Smooth muscle cell (in vitro differentiated cells): ENCODE measurements around the gene TXNDC5. TPM values are rescaled to one million over a fixed set of nuclear protein-coding genes. Genes with fewer than 3 reads are reported as not detected.

Experiments used
- DNase-seq: peaks from one replicate; lab custom pipeline; 2025; ENCODE audit not compliant: unreplicated experiment; lab: John Stamatoyannopoulos, UW
- H2AFZ ChIP-seq: fragments of 200-600 bp; sonication (generic); 2 replicates; pipeline ENCODE4 v1.6.0; 2016; ENCODE audit warnings: antibody characterized with exemption, low read depth, mild to moderate bottlenecking
- H3F3A ChIP-seq: fragments of 200-600 bp; sonication (generic); 2 replicates; pipeline ENCODE4 v1.6.0; 2017; ENCODE audit warnings: antibody characterized with exemption, low read depth
- H3K27ac ChIP-seq: fragments of 200-600 bp; sonication (generic); 2 replicates; pipeline ENCODE4 v1.5.1; 2016; ENCODE audit warnings: low read depth, mild to moderate bottlenecking
- H3K27me3 ChIP-seq: fragments of 200-600 bp; sonication (generic); 2 replicates; pipeline ENCODE4 v1.6.1; 2016; ENCODE audit warnings: low read depth, mild to moderate bottlenecking
- H3K36me3 ChIP-seq: fragments of 200-600 bp; sonication (generic); 2 replicates; pipeline ENCODE4 v1.5.1; 2016; ENCODE audit warnings: low read depth
- H3K4me1 ChIP-seq: fragments of 200-600 bp; sonication (generic); 2 replicates; pipeline ENCODE4 v1.5.1; 2016; ENCODE audit warnings: low read depth
- H3K4me2 ChIP-seq: fragments of 200-600 bp; sonication (generic); 2 replicates; pipeline ENCODE4 v1.6.0; 2016; ENCODE audit warnings: mild to moderate bottlenecking
- H3K4me3 ChIP-seq: fragments of 200-600 bp; sonication (generic); 2 replicates; pipeline ENCODE4 v1.5.1; 2016; ENCODE audit warnings: mild to moderate bottlenecking
- H3K79me2 ChIP-seq: fragments of 200-600 bp; sonication (generic); 2 replicates; pipeline ENCODE4 v1.6.0; 2016; ENCODE audit warnings: low read depth, mild to moderate bottlenecking
- H3K9ac ChIP-seq: fragments of 200-600 bp; sonication (generic); 2 replicates; pipeline ENCODE4 v1.6.0; 2016; ENCODE audit warnings: low read depth
- H3K9me3 ChIP-seq: fragments of 200-600 bp; sonication (generic); replicated peaks from 2 replicates; pipeline ENCODE4 v1.5.1; 2016; ENCODE audit warnings: low read depth
- H4K20me1 ChIP-seq: fragments of 200-600 bp; sonication (generic); 2 replicates; pipeline ENCODE4 v1.6.0; 2016; ENCODE audit warnings: low read depth
- WGBS: methylation state at CpG from one replicate; pipeline ENCODE4 v1.1.7; 2016; ENCODE audit warnings: low lambda C conversion rate; 5-methylcytosine and 5-hydroxymethylcytosine counted together
- polyA plus RNA-seq: library from polyadenylated mRNA; unstranded; fragments of >200 nt; fragmentation: Nextera tagmentation; extraction: Ambion mirVana; gene quantifications from 2 replicates; pipeline ENCODE4 v1.2.1, GENCODE V29; 2016
- total RNA-seq: library from RNA; depleted of rRNA; stranded (reverse); fragments of >200 nt; gene quantifications from 2 replicates; pipeline ENCODE4 v1.2.3, GENCODE V29; 2014
- TF ChIP-seq, protein P1 (sequence below): fragments of 200-600 bp; sonication (generic); IDR thresholded peaks from 2 replicates; pipeline ENCODE4 v1.5.1; 2017; ENCODE audit warnings: borderline replicate concordance, mild to moderate bottlenecking, antibody characterized with exemption; ENCODE audit not compliant: insufficient read depth, poor library complexity, severe bottlenecking

Gene TXNDC5
- total and polyA plus RNA-seq, 2 experiments from 2014 or later = 448 to 576 TPM

DNA sequence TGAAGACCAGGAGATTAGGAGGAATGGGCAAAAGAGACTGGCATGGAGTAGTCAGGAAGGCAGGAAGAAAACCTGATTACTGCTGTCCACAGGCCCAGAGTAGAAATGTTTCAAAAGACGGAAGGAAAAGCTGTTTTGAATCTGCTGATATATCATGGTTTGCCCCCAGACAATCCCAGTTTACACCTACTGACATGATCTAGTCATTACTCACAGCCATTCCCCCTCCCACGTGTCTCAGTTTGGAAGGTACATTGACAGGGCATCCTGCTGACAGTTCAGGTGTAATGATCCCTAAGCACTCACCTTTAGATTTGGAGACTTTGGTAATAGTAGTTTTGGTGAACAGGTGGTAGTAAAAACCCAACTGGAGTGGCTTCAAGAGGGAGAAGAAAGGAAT lies 9.8 kb upstream of the TXNDC5 start:
- Histone ChIP-seq H3K79me2 (no peaks in the 10 kb centered on the region), H2AFZ (no peak overlapping the region), H3K4me2 (peak overlapping the region; percentile 74), H3F3A (peaks cover 6% of the 10 kb centered on the region), H3K36me3 (no peaks in the 10 kb centered on the region), H4K20me1 (no peaks in the 10 kb centered on the region), H3K27ac (peak overlapping the region; percentile 81), H3K27me3 (no peaks in the 10 kb centered on the region), H3K4me1 (peaks cover 7% of the 10 kb centered on the region), H3K9ac (peak overlapping the region; percentile 64), H3K4me3 (no peak overlapping the region), H3K9me3 (no peaks in the 10 kb centered on the region)
- no peak for DNase-seq
- TF ChIP-seq, protein P1, sequence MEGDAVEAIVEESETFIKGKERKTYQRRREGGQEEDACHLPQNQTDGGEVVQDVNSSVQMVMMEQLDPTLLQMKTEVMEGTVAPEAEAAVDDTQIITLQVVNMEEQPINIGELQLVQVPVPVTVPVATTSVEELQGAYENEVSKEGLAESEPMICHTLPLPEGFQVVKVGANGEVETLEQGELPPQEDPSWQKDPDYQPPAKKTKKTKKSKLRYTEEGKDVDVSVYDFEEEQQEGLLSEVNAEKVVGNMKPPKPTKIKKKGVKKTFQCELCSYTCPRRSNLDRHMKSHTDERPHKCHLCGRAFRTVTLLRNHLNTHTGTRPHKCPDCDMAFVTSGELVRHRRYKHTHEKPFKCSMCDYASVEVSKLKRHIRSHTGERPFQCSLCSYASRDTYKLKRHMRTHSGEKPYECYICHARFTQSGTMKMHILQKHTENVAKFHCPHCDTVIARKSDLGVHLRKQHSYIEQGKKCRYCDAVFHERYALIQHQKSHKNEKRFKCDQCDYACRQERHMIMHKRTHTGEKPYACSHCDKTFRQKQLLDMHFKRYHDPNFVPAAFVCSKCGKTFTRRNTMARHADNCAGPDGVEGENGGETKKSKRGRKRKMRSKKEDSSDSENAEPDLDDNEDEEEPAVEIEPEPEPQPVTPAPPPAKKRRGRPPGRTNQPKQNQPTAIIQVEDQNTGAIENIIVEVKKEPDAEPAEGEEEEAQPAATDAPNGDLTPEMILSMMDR = no peak
- 29% methylated on average over 2 of the region's 2 CpGs for WGBS

DNA sequence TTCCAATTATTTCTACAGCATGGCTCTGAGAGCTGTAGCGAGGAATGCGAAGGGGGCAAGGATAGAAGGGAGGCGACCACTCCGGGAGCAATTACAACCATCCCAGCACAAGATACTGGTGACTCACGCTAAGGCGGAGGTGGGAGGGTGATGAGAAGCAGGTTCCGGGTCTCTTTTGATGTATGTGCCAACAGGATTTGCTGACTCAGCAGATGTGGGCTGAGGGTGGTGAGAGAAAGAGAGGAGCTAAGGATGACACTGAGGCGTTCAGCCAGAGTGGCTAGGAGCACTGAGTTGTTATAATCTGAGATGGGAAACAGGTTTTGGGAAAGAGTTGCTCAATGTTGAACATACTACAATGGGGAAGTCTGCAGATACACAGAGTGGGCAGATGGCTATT lies 9.3 kb upstream of the TXNDC5 start:
- H3K4me2 ChIP-seq = peak overlapping the region; percentile 74
- no peaks in the 10 kb centered on the region for H4K20me1 ChIP-seq
- H3K36me3 ChIP-seq = no peaks in the 10 kb centered on the region
- H3K4me3 ChIP-seq = no peak overlapping the region
- H3K9me3 ChIP-seq = no peaks in the 10 kb centered on the region
- no peak for DNase-seq
- H3K27me3 ChIP-seq = no peaks in the 10 kb centered on the region
- H3K79me2 ChIP-seq = no peaks in the 10 kb centered on the region
- H3K27ac ChIP-seq = peak overlapping the region; percentile 81
- peak overlapping the region; percentile 64 for H3K9ac ChIP-seq
- TF ChIP-seq, protein P1 = no peak
- H2AFZ ChIP-seq = no peak overlapping the region
- 19% methylated on average over 8 of the region's 8 CpGs for whole genome bisulfite sequencing
- peaks cover 6% of the 10 kb centered on the region for H3F3A ChIP-seq
- peaks cover 7% of the 10 kb centered on the region for H3K4me1 ChIP-seq

DNA sequence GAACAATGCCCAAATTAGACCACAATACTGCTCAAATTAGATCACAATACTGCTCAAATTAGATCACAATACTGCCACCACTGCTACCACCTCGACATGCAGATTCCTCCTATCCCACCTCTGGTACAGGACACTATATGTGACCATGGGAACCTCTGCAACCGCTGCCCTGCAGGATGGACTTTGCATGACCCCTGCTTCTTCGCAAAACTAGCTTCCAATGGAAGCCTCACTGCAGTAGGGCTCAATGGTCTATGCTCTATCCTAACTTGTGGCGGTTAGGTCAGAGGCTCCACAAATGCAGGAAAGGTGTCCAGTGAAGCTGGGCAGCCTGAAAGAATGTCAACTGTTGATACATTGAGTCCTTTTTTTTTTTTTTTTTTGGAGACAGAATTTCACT lies 7.8 kb upstream of the TXNDC5 start:
- H3K36me3 ChIP-seq = no peaks in the 10 kb centered on the region
- 96% methylated on average over 4 of the region's 4 CpGs for WGBS
- no peak overlapping the region for H2AFZ ChIP-seq
- H3K4me2 ChIP-seq = no peak overlapping the region
- peaks cover 6% of the 10 kb centered on the region for H3F3A ChIP-seq
- H3K4me1 ChIP-seq = peaks cover 7% of the 10 kb centered on the region
- H4K20me1 ChIP-seq = no peaks in the 10 kb centered on the region
- no peaks in the 10 kb centered on the region for H3K27me3 ChIP-seq
- DNase-seq = no peak
- TF ChIP-seq, protein P1 = no peak
- no peak overlapping the region for H3K27ac ChIP-seq
- no peak overlapping the region for H3K9ac ChIP-seq
- no peak overlapping the region for H3K4me3 ChIP-seq
- no peaks in the 10 kb centered on the region for H3K79me2 ChIP-seq
- no peaks in the 10 kb centered on the region for H3K9me3 ChIP-seq

DNA sequence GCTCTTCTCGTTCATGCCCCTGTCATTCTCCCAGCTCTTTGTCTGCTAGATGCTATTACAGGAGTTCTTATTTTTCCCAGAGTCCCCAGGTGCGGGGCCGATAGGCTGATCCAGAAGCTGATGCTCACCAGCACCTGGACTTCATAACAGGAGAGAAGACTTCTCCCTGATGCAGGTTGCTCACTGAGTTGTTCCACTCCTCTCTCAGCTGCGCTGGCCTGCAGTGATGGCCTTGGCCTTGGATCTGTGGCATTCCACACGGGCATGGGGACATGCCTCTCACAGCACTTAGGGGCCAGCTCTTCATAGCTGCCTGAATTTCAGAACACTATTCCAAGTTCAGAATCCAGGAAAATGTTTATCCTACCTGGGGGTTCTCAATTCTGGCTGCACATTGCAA lies 7.1 kb upstream of the TXNDC5 start:
- Histone ChIP-seq H3K4me3 (no peak overlapping the region), H3K27me3 (no peaks in the 10 kb centered on the region), H3K79me2 (no peaks in the 10 kb centered on the region), H3K4me1 (peaks cover 7% of the 10 kb centered on the region), H4K20me1 (no peaks in the 10 kb centered on the region), H2AFZ (no peak overlapping the region), H3K36me3 (no peaks in the 10 kb centered on the region), H3F3A (peaks cover 6% of the 10 kb centered on the region), H3K9me3 (no peaks in the 10 kb centered on the region), H3K9ac (no peak overlapping the region), H3K4me2 (no peak overlapping the region), H3K27ac (no peak overlapping the region)
- DNase-seq = no peak
- TF ChIP-seq, protein P1 = no peak
- 84% methylated on average over 5 of the region's 5 CpGs for WGBS
